ELR (cell line): Measurements from ENCODE around the gene RABGAP1L.
"Not testable (repeated sequence)": the region's sequence is repeated elsewhere in the genome, so short reads cannot be mapped to it uniquely, and the experiment has no call there.

Source experiments
- DNase-seq: peaks from one replicate; pipeline ENCODE4 v3.0.0-alpha.2; 2015; ENCODE audit warnings: low read depth

The RABGAP1L gene

GRCh38 chr1:174159252-174160108 lies at the start of gene RABGAP1L:
RABGAP1L (plus strand) TSS chr1:174159520.
- peak; percentile 94 for DNase-seq

- DNase-seq, result no peak
These were observed 49.3 kb upstream of the RABGAP1L start for GRCh38 chr1:174110053-174110452.

GRCh38 chr1:174112489-174113162 lies 46.7 kb upstream of the RABGAP1L start:
- no peak for DNase-seq

GRCh38 chr1:174114106-174114505 lies 45.2 kb upstream of the RABGAP1L start:
- DNase-seq, result no peak

GRCh38 chr1:174114788-174115448 lies 44.4 kb upstream of the RABGAP1L start:
- peak; percentile 85 for DNase-seq

GRCh38 chr1:174116042-174116441 lies 43.3 kb upstream of the RABGAP1L start:
- peak; percentile 59 for DNase-seq

GRCh38 chr1:174118751-174119150 lies 40.6 kb upstream of the RABGAP1L start:
- no peak for DNase-seq

- DNase-seq, result not testable (repeated sequence)
These were observed 37.0 kb upstream of the RABGAP1L start for GRCh38 chr1:174122318-174122717.

- no peak for DNase-seq
These were observed 35.5 kb upstream of the RABGAP1L start for GRCh38 chr1:174123843-174124242.

- not testable (repeated sequence) for DNase-seq
These were observed 32.1 kb upstream of the RABGAP1L start for GRCh38 chr1:174127176-174127575.

GRCh38 chr1:174131032-174131638 lies 28.2 kb upstream of the RABGAP1L start:
- peak; percentile 27 for DNase-seq

- no peak for DNase-seq
These were observed 25.2 kb upstream of the RABGAP1L start for GRCh38 chr1:174134003-174134659.

GRCh38 chr1:174135211-174135610 lies 24.1 kb upstream of the RABGAP1L start:
- DNase-seq, result no peak

GRCh38 chr1:174136714-174137113 lies 22.6 kb upstream of the RABGAP1L start:
- no peak for DNase-seq

- DNase-seq, result no peak
These were observed 16.5 kb upstream of the RABGAP1L start for GRCh38 chr1:174142836-174143235.

GRCh38 chr1:174143727-174144396 lies 15.5 kb upstream of the RABGAP1L start:
- not testable (repeated sequence) for DNase-seq

GRCh38 chr1:174144397-174144783 lies 14.9 kb upstream of the RABGAP1L start:
- DNase-seq, result not testable (repeated sequence)

GRCh38 chr1:174149216-174149615 lies 10.1 kb upstream of the RABGAP1L start:
- no peak for DNase-seq

- no peak for DNase-seq
These were observed 8.8 kb upstream of the RABGAP1L start for GRCh38 chr1:174150499-174150898.

- no peak for DNase-seq
These were observed 6.9 kb upstream of the RABGAP1L start for GRCh38 chr1:174152427-174152826.
